Activated T-cell treated with anti-CD3 and anti-CD28 coated beads, Interleukin-2, amount 50 U/mL, for 24 hours (primary cell): ENCODE data around the gene RELT.
"Not testable (repeated sequence)": the region's sequence is repeated elsewhere in the genome, so short reads cannot be mapped to it uniquely, and the experiment has no call there.

ENCODE experiments used
- DNase-seq: peaks from one replicate; pipeline ENCODE4 v3.0.0-alpha.2; 2020
- H3K27ac Mint-ChIP-seq: 2 replicates; pipeline ENCODE4 v1.8.0; 2020; ENCODE audit warnings: mild to moderate bottlenecking, mixed read lengths
- H3K27me3 Mint-ChIP-seq: 2 replicates; pipeline ENCODE4 v1.8.0; 2020; ENCODE audit warnings: mixed read lengths
- H3K36me3 Mint-ChIP-seq: 2 replicates; pipeline ENCODE4 v1.8.0; 2020; ENCODE audit warnings: low read depth, mixed read lengths
- H3K4me1 Mint-ChIP-seq: 2 replicates; pipeline ENCODE4 v1.8.0; 2020; ENCODE audit warnings: low read depth, mixed read lengths
- H3K4me3 Mint-ChIP-seq: 2 replicates; pipeline ENCODE4 v1.8.0; 2020; ENCODE audit warnings: mild to moderate bottlenecking, moderate library complexity, mixed read lengths
- H3K9me3 Mint-ChIP-seq: 2 replicates; pipeline ENCODE4 v1.8.0; 2020; ENCODE audit warnings: mixed read lengths

The RELT gene

DNA sequence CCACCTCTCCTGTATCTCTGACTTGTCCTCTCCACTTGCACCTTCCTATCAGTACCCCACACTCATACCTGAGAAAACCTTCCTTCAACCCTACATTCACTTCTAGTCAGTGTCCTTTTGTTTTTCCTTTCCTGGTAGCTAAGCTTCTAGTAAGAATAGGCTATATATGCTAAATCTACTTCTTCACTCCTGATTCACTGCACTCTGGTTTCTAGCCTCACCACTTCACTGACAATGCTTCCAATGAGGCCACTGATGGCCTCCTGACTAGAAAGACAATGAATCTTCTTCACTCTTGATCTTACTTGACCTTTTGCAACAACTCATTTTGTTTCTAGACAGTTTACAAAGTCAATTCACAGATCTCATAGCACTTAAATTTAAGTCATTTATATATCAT is 52.0 kb downstream of the RELT start:
- Mint-ChIP-seq H3K9me3 (no peaks in the 10 kb centered on the region), H3K27me3 (no peaks in the 10 kb centered on the region), H3K27ac (peak overlapping the region; percentile 42), H3K4me1 (peaks cover 8% of the 10 kb centered on the region), H3K36me3 (no peaks in the 10 kb centered on the region), H3K4me3 (no peak overlapping the region)
- DNase-seq, result no peak

DNA sequence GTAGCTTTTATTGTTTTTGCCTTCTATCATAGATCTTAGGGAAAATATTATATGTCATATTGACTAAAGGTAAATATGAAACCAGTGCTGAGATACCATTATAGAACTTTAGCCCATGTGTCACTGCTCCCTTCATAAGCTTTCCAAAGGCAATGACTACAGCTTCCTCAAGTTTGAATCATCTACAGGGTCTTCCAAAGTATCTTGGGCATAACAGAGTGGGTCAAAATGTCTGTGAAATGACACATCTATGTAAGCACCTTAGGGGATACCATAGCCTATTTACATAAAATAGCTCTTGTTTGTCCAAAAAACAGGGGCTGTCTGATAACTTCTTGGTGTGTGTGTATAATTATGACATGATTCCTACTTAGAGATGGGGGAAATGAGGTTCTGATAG is 52.5 kb downstream of the RELT start:
- Mint-ChIP-seq H3K9me3 (no peaks in the 10 kb centered on the region), H3K27ac (no peak overlapping the region), H3K4me1 (peaks cover 8% of the 10 kb centered on the region), H3K36me3 (no peaks in the 10 kb centered on the region), H3K4me3 (no peak overlapping the region), H3K27me3 (no peaks in the 10 kb centered on the region)
- DNase-seq, result no peak

DNA sequence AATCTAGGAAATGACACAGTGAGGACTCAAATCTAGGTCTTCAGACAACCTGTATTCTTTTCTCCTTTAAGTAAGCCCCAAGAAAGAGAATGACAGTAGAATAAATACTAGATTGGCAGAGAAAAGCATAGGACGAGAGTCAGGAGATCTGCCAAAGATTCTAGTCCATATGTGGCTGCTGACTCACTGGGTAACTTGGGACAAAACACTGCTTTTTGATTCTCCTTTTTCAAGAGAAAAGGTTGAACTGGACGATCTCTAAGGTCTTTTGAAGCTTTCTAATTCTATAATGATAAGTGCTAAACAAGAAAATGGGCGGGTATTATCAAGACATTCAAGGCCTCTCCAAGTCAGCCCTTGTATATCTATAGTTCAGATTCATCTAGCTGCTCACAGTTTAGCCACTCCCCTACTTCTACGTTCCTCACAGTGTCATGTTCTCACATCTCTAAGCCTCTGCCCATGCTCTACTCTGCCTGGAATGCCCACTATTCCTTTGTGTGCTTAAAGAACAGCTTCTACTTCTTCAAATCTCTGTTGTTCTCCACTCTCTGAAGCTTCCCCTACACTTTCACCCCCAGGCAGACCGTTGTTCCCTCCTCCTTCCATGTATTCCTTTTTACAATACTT is 53.0 kb downstream of the RELT start:
- no peaks in the 10 kb centered on the region for H3K27me3 Mint-ChIP-seq
- no peak for DNase-seq
- no peak overlapping the region for H3K4me3 Mint-ChIP-seq
- no peaks in the 10 kb centered on the region for H3K36me3 Mint-ChIP-seq
- H3K27ac Mint-ChIP-seq, result no peak overlapping the region
- no peaks in the 10 kb centered on the region for H3K9me3 Mint-ChIP-seq
- peaks cover 8% of the 10 kb centered on the region for H3K4me1 Mint-ChIP-seq

DNA sequence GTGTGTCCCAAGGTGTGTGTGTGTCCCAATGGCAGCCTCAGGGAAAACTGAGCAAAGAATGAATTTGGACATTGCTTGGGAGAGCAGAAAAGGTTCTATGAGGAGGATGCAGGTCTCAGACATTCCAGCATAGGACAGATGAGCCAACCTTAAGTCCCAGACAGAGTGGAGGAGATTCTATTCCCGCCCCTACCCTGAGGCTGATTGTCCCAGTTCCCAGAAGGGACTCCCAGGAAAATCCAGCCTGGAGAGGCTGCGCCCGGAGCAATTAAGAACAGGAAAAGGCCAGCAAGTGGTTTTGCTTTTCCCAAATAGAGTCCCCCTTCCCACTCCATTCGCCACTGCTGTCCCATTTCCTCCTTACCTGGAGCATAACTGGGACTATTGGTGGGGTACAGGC is 54.1 kb downstream of the RELT start:
- DNase-seq, result no peak
- Mint-ChIP-seq H3K4me3 (no peak overlapping the region), H3K36me3 (no peaks in the 10 kb centered on the region), H3K27ac (no peak overlapping the region), H3K4me1 (peaks cover 8% of the 10 kb centered on the region), H3K9me3 (no peaks in the 10 kb centered on the region), H3K27me3 (no peaks in the 10 kb centered on the region)

DNA sequence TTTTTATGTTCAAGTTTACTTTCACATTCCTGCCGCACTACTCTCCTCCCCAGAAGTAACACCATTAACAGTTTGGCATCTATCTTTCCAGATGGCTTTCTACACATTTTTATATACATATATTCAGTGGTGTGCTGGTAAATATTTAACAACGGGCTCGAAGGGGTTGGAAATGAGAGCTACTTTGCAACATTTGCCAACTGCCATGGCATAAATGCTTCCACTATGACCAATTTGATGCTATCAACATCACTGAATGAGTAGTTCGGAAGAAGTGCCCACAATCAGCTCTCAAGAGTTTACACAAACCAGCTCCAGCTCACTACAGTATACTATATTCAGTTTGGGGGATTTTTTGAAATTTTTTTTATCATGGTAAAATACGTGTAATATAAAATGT is 55.2 kb downstream of the RELT start:
- Mint-ChIP-seq H3K9me3 (no peaks in the 10 kb centered on the region), H3K4me3 (no peak overlapping the region), H3K27me3 (no peaks in the 10 kb centered on the region), H3K36me3 (no peaks in the 10 kb centered on the region), H3K4me1 (peaks cover 8% of the 10 kb centered on the region), H3K27ac (no peak overlapping the region)
- DNase-seq, result no peak

DNA sequence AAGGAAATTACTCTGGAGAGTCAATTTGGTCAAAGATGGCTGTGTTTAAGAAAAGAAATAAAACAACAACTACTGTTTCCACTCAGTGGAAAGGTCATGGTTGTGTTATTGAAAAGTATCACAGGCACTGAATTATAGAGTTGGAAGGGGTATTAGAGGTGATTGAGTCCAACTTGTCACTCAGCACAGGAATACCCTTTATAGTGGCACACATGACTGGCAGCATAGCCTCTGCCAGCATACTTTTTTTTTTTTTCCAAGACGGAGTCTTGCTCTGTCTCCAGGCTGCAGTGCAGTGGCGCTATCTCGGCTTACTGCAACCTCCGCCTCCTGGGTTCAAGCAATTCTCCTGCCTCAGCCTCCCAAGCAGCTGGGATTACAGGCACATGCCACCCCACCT is 60.7 kb downstream of the RELT start:
- H3K4me3 Mint-ChIP-seq, H3K9me3 Mint-ChIP-seq, H3K27ac Mint-ChIP-seq, H3K36me3 Mint-ChIP-seq, H3K4me1 Mint-ChIP-seq, H3K27me3 Mint-ChIP-seq, DNase-seq: not testable (repeated sequence)

DNA sequence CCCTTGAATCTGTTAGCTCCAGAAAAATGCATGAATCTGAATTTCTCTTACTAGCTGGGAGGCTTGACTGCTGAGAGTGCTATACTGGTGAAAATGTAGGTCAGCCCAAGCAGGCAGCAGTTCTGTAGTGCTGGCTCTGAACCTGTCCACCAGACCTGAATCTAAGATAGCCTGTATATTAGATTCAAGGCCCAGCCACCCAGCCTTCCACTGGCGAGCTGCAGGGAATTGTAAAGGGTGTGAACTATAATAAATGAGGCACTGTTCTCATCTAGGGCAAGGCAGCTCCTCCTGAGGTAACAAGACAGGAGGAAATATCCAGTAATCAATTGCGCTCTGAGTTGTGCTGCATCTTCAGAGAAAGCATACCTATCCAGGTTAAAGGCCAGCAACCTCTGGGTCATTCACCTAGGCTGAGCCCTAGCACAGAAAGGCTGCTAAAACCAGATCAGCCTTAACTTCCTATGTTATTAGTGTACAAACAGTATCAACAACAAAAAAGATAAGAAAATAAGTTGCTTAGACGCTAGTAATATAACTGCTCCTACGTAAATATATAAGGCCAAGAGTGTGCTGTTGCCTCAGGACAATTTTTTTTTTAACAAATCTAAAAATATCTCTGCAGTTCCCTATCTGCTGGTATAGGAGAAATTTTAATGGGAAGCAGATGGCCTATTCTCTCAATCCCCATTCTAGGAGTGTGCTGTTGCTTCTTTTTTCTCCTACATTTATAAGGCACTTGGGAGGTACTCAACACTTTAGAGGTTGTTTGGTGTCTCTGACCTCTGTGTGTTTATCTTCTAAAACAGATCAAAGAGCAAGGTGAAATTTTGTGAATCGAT is 63.0 kb downstream of the RELT start:
- no peaks in the 10 kb centered on the region for H3K36me3 Mint-ChIP-seq
- H3K4me1 Mint-ChIP-seq, result peaks cover 8% of the 10 kb centered on the region
- H3K27me3 Mint-ChIP-seq, result no peaks in the 10 kb centered on the region

DNA sequence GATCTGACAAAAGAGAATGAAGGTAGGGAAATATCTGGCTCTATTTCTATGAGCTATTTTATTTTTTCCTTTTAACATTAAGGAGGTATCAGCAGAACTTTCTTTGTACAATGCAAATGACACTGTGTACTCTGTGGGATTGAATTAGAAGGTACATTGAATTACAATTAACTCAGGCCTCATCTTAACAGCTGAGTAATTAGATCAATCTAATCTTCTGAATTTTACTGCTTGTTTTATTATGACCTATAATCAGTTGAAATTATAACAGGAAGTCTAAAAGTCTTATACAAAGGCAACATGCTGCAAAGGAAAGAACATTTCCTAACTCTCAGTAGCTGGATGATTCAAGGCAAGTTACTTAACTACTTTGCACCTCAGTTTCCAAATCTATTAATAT is 69.8 kb downstream of the RELT start:
- no peaks in the 10 kb centered on the region for H3K27me3 Mint-ChIP-seq
- H3K4me1 Mint-ChIP-seq, result peaks cover 9% of the 10 kb centered on the region
- no peak for DNase-seq
- H3K27ac Mint-ChIP-seq, result no peak overlapping the region
- no peak overlapping the region for H3K4me3 Mint-ChIP-seq
- H3K9me3 Mint-ChIP-seq, result no peaks in the 10 kb centered on the region
- no peaks in the 10 kb centered on the region for H3K36me3 Mint-ChIP-seq

More for the DNA sequence above, 63.0 kb downstream of the RELT start:
- H3K4me3 Mint-ChIP-seq, result no peak overlapping the region
- no peak overlapping the region for H3K27ac Mint-ChIP-seq
- no peak for DNase-seq
- H3K9me3 Mint-ChIP-seq, result no peaks in the 10 kb centered on the region

DNA sequence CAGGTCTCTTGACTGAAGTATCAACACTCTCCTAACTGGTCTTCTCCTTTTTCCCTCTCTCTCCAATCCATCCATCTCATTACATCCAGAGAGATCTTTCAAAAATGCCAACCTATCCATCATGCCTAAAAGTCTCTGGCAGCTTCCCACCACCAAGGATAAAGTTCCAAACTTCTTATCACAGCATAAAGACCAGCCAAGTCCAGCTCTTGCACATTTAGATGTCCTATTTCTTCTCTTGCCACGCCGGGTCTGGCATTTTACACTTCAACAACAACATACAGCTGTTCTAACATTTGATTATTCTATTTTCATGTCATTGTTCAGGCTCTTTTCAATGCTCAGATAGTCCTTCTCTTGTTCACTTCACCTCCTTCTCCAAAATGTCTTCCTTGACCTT is 70.6 kb downstream of the RELT start:
- no peak for DNase-seq
- no peaks in the 10 kb centered on the region for H3K36me3 Mint-ChIP-seq
- no peak overlapping the region for H3K4me3 Mint-ChIP-seq
- no peaks in the 10 kb centered on the region for H3K27me3 Mint-ChIP-seq
- H3K9me3 Mint-ChIP-seq, result no peaks in the 10 kb centered on the region
- H3K27ac Mint-ChIP-seq, result no peak overlapping the region
- H3K4me1 Mint-ChIP-seq, result peaks cover 5% of the 10 kb centered on the region
